OCI-M2 (cell line): ENCODE measurements around the gene LARGE1.

Experiments
- DNase-seq: peaks from one replicate; lab custom pipeline; 2025; ENCODE audit not compliant: unreplicated experiment; lab: John Stamatoyannopoulos, UW

Gene LARGE1

GRCh38 chr22:33332538-33332937 lies 587.7 kb downstream of the LARGE1 start:
- no peak for DNase-seq

- no peak for DNase-seq
Measured at GRCh38 chr22:33331017-33331416, 589.3 kb downstream of the LARGE1 start.

GRCh38 chr22:33330534-33330933 lies 589.7 kb downstream of the LARGE1 start:
- no peak for DNase-seq

GRCh38 chr22:33329398-33329797 lies 590.9 kb downstream of the LARGE1 start:
- no peak for DNase-seq

GRCh38 chr22:33328789-33329296 lies 591.4 kb downstream of the LARGE1 start:
- DNase-seq = no peak

GRCh38 chr22:33327348-33327860 lies 592.9 kb downstream of the LARGE1 start:
- DNase-seq = no peak

- no peak for DNase-seq
Measured at GRCh38 chr22:33326540-33327295, 593.6 kb downstream of the LARGE1 start.

GRCh38 chr22:33325232-33326004 lies 594.9 kb downstream of the LARGE1 start:
- no peak for DNase-seq

- no peak for DNase-seq
Measured at GRCh38 chr22:33324228-33324627, 596.0 kb downstream of the LARGE1 start.

- DNase-seq = no peak
Measured at GRCh38 chr22:33321466-33321865, 598.8 kb downstream of the LARGE1 start.

GRCh38 chr22:33315954-33316353 lies 604.3 kb downstream of the LARGE1 start:
- DNase-seq = no peak

GRCh38 chr22:33315117-33315516 lies 605.2 kb downstream of the LARGE1 start:
- no peak for DNase-seq

GRCh38 chr22:33314316-33314715 lies 606.0 kb downstream of the LARGE1 start:
- no peak for DNase-seq

- DNase-seq = no peak
Measured at GRCh38 chr22:33303099-33303498, 617.2 kb downstream of the LARGE1 start.

- no peak for DNase-seq
Measured at GRCh38 chr22:33302549-33302948, 617.7 kb downstream of the LARGE1 start.

GRCh38 chr22:33302049-33302545 lies 618.2 kb downstream of the LARGE1 start:
- DNase-seq = no peak

- no peak for DNase-seq
Measured at GRCh38 chr22:33300165-33300564, 620.1 kb downstream of the LARGE1 start.

GRCh38 chr22:33299245-33299956 lies 620.9 kb downstream of the LARGE1 start:
- DNase-seq = no peak

- no peak for DNase-seq
Measured at GRCh38 chr22:33296941-33297340, 623.3 kb downstream of the LARGE1 start.

GRCh38 chr22:33288078-33288477 lies 632.2 kb downstream of the LARGE1 start:
- no peak for DNase-seq

GRCh38 chr22:33275073-33275443 lies 645.2 kb downstream of the LARGE1 start:
- DNase-seq = no peak
